ENCODE results near the gene MFSD12.
"Not testable (repeated sequence)": the region's sequence is repeated elsewhere in the genome, so short reads cannot be mapped to it uniquely, and the experiment has no call there.

Gene MFSD12

DNA sequence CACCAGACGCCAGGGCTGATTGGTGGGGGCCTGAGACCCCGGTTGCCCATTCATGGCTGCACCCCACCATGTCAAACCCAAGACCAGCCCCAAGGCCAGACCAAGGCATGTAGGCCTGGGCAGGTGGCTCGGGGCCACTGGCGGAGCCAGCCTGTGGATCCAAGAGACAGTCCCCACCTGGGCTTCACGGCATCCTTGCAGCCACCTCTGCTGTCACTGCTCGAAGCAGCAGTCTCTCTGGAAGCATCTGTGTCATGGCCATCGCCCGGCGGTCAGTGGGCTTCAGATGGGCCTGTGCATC, 22.2 kb downstream of the MFSD12 start:
- no peaks in the 10 kb centered on the region for H3K27me3 ChIP-seq (ENCODE audit: control insufficient read depth, insufficient read depth, low read length)
- H3K9me3 ChIP-seq (ENCODE audit: control insufficient read depth, insufficient read depth, low read depth, low read length), result no peaks in the 10 kb centered on the region
- peaks cover 75% of the 10 kb centered on the region for H3K36me3 ChIP-seq (ENCODE audit: control insufficient read depth, insufficient read depth, low read length)
- no peak overlapping the region for H3K4me3 ChIP-seq (ENCODE audit: low read depth, low read length)
- H3K27ac ChIP-seq (ENCODE audit: low read depth, low read length), result no peak overlapping the region
- H3K4me1 ChIP-seq (ENCODE audit: control insufficient read depth, insufficient read depth, low read length), result peaks cover 5% of the 10 kb centered on the region; the same call in 1 of the 2 replicates
- H3K9ac ChIP-seq (ENCODE audit: low read length), result no peak overlapping the region

DNA sequence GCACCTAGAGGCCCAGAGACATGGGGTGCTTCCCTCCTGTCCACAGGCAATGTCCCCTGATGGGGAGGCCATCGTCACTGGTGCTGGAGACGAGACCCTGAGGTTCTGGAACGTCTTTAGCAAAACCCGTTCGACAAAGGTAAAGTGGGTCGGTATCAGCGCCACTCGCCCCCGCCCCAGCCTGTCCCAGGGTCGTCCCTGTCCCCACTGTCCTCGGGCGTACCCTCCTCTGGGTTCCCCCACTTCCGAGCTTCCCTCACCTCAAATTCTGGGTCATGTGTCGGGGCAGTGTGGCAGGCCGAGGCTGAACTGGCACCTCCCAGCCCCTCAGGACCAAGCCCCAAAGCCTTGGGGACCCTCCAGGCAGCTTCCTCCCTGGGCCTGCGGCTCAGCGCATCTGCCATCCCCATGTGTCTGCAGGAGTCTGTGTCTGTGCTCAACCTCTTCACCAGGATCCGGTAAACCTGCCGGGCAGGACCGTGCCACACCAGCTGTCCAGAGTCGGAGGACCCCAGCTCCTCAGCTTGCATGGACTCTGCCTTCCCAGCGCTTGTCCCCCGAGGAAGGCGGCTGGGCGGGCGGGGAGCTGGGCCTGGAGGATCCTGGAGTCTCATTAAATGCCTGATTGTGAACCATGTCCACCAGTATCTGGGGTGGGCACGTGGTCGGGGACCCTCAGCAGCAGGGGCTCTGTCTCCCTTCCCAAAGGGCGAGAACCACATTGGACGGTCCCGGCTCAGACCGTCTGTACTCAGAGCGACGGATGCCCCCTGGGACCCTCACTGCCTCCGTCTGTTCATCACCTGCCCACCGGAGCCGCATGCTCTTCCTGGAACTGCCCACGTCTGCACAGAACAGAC, 22.8 kb downstream of the MFSD12 start:
- Histone ChIP-seq H3K4me1 (ENCODE audit: control insufficient read depth, insufficient read depth, low read length) (peaks cover 5% of the 10 kb centered on the region; the same call in 1 of the 2 replicates), H3K27me3 (ENCODE audit: control insufficient read depth, insufficient read depth, low read length) (no peaks in the 10 kb centered on the region), H3K9ac (ENCODE audit: low read length) (no peak overlapping the region), H3K27ac (ENCODE audit: low read depth, low read length) (no peak overlapping the region), H3K36me3 (ENCODE audit: control insufficient read depth, insufficient read depth, low read length) (peaks cover 72% of the 10 kb centered on the region), H3K9me3 (ENCODE audit: control insufficient read depth, insufficient read depth, low read depth, low read length) (no peaks in the 10 kb centered on the region), H3K4me3 (ENCODE audit: low read depth, low read length) (no peak overlapping the region)

DNA sequence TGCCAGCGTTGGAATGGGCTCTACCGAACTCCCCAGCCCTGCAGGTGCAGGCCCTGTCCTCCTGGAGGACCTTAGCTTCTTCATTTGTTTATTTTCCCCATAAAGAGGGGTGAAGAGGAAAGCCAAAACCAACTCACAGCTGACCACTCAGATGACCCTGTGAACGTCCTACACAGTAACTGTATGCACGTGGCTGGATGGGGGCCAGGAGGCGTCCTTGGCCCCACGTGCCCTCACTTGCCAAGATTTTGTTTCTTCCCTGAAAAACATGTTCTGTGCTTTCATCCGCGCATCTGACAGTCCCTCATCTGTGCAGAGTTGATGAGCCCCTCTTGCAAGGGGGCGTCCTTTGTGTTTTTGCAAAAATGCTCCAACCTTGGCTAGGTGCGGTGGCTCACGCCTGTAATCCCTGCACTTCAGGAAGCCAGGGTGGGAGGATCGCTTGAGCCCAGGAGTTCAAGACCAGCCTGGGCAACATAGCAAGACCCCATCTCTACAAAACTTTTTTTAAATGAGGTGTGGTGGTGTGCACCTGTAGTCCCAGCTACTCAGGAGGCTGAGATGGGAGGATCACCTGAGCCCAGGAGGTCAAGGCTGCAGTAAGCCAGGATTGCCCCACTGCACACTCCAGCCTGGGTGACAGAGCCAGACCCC, 23.7 kb downstream of the MFSD12 start:
- Histone ChIP-seq H3K27me3 (ENCODE audit: control insufficient read depth, insufficient read depth, low read length) (no peaks in the 10 kb centered on the region), H3K4me1 (ENCODE audit: control insufficient read depth, insufficient read depth, low read length) (peaks cover 2% of the 10 kb centered on the region; the same call in 1 of the 2 replicates), H3K9ac (ENCODE audit: low read length) (no peak overlapping the region), H3K27ac (ENCODE audit: low read depth, low read length) (no peak overlapping the region), H3K4me3 (ENCODE audit: low read depth, low read length) (no peak overlapping the region), H3K36me3 (ENCODE audit: control insufficient read depth, insufficient read depth, low read length) (peaks cover 73% of the 10 kb centered on the region), H3K9me3 (ENCODE audit: control insufficient read depth, insufficient read depth, low read depth, low read length) (no peaks in the 10 kb centered on the region)

DNA sequence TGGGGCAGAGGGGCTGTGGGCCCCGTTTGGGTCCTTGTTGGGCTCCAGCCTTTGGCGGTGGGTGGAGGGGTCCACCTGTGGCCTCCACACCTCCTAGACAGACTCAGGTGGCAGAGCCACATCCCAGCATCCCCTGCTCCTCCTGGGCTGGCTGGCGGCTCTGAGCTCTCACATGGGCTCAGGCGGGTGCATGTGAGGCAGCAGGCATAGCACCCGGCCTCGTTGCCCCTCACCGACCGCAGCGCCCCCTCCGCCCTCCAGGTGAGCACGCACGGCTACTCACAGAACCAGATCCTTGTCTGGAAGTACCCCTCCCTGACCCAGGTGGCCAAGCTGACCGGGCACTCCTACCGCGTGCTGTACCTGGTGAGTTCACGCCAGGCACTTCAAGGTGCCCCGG, 24.4 kb downstream of the MFSD12 start:
- no peaks in the 10 kb centered on the region for H3K9me3 ChIP-seq (ENCODE audit: control insufficient read depth, insufficient read depth, low read depth, low read length)
- peaks cover 74% of the 10 kb centered on the region for H3K36me3 ChIP-seq (ENCODE audit: control insufficient read depth, insufficient read depth, low read length)
- no peak overlapping the region for H3K4me3 ChIP-seq (ENCODE audit: low read depth, low read length)
- no peaks in the 10 kb centered on the region for H3K4me1 ChIP-seq (ENCODE audit: control insufficient read depth, insufficient read depth, low read length)
- no peaks in the 10 kb centered on the region for H3K27me3 ChIP-seq (ENCODE audit: control insufficient read depth, insufficient read depth, low read length)
- no peak overlapping the region for H3K27ac ChIP-seq (ENCODE audit: low read depth, low read length)
- H3K9ac ChIP-seq (ENCODE audit: low read length), result no peak overlapping the region

DNA sequence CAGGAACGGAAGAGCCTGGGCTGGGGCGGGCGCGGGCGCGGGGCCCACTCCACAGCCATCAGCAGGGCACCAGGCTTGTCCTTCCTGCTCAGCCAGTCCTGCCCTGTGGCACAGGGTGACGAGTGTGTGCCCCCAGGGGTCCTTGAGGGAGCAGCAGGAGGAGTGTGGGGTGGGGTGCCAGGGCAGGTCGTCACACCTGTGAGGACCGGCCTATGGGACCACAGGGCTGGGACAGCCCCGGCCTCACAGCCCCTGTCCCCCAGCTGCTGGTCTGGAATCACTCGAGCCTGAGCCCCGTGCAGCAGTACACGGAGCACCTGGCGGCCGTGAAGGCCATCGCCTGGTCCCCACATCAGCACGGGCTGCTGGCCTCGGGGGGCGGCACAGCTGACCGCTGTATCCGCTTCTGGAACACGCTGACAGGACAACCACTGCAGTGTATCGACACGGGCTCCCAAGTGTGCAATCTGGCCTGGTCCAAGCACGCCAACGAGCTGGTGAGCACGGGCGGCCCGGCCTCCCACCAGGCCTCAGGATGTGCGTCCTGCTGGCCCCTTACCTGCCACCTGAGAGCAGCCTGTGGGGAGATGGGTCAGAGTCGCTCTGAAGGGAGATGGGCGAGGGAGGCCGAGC, 25.1 kb downstream of the MFSD12 start:
- Histone ChIP-seq H3K36me3 (ENCODE audit: control insufficient read depth, insufficient read depth, low read length) (peaks cover 79% of the 10 kb centered on the region), H3K4me1 (ENCODE audit: control insufficient read depth, insufficient read depth, low read length) (no peaks in the 10 kb centered on the region), H3K9me3 (ENCODE audit: control insufficient read depth, insufficient read depth, low read depth, low read length) (no peaks in the 10 kb centered on the region), H3K4me3 (ENCODE audit: low read depth, low read length) (no peak overlapping the region), H3K9ac (ENCODE audit: low read length) (no peak overlapping the region), H3K27ac (ENCODE audit: low read depth, low read length) (no peak overlapping the region), H3K27me3 (ENCODE audit: control insufficient read depth, insufficient read depth, low read length) (no peaks in the 10 kb centered on the region)

DNA sequence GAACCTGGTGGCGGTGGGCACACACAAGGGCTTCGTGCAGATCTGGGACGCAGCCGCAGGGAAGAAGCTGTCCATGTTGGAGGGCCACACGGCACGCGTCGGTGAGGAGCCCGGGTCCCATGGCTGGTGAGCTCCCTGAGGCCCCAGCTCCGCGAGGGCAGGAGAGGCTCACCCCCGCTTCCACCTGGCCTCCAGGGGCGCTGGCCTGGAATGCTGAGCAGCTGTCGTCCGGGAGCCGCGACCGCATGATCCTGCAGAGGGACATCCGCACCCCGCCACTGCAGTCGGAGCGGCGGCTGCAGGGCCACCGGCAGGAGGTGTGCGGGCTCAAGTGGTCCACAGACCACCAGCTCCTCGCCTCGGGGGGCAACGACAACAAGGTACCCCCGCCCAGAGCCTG, 25.7 kb downstream of the MFSD12 start:
- Histone ChIP-seq H3K4me3 (ENCODE audit: low read depth, low read length) (no peak overlapping the region), H3K9ac (ENCODE audit: low read length) (no peak overlapping the region), H3K9me3 (ENCODE audit: control insufficient read depth, insufficient read depth, low read depth, low read length) (no peaks in the 10 kb centered on the region), H3K27me3 (ENCODE audit: control insufficient read depth, insufficient read depth, low read length) (no peaks in the 10 kb centered on the region), H3K4me1 (ENCODE audit: control insufficient read depth, insufficient read depth, low read length) (no peaks in the 10 kb centered on the region), H3K36me3 (ENCODE audit: control insufficient read depth, insufficient read depth, low read length) (peaks cover 82% of the 10 kb centered on the region), H3K27ac (ENCODE audit: low read depth, low read length) (no peak overlapping the region)

DNA sequence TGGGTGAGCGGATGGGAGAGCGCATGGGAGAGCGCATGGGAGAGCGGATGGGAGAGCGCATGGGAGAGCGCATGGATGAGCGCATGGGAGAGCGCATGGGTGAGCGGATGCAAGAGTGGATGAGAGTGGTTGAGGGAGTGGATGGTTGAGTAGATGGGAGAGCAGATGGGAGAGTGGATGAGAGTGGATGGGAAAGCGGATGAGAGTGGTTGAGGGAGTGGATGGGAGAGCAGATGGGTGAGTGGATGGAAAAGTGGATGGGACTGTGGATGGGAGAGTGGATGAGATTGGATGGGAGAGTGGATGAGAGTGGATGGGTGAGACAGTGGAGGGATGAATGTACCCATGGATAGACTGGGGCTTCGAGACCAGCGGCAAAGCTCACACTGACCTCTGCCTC, 27.0 kb downstream of the MFSD12 start:
- Histone ChIP-seq H3K4me3 (ENCODE audit: low read depth, low read length) (no peak overlapping the region), H3K9me3 (ENCODE audit: control insufficient read depth, insufficient read depth, low read depth, low read length) (no peaks in the 10 kb centered on the region), H3K9ac (ENCODE audit: low read length) (no peak overlapping the region), H3K27ac (ENCODE audit: low read depth, low read length) (no peak overlapping the region), H3K27me3 (ENCODE audit: control insufficient read depth, insufficient read depth, low read length) (no peaks in the 10 kb centered on the region), H3K4me1 (ENCODE audit: control insufficient read depth, insufficient read depth, low read length) (no peaks in the 10 kb centered on the region), H3K36me3 (ENCODE audit: control insufficient read depth, insufficient read depth, low read length) (peaks cover 77% of the 10 kb centered on the region)

DNA sequence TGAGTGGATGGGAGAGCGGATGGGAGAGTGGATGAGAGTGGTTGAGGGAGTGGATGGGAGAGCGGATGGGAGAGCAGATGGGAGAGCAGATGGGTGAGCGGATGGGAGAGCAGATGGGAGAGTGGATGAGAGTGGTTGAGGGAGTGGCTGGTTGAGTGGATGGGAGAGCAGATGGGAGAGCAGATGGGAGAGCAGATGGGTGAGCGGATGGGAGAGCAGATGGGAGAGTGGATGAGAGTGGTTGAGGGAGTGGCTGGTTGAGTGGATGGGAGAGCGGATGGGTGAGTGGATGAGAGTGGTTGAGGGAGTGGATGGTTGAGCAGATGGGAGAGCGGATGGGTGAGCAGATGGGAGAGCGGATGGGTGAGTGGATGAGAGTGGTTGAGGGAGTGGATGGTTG, 28.1 kb downstream of the MFSD12 start:
- peaks cover 75% of the 10 kb centered on the region for H3K36me3 ChIP-seq (ENCODE audit: control insufficient read depth, insufficient read depth, low read length)
- H3K27me3 ChIP-seq (ENCODE audit: control insufficient read depth, insufficient read depth, low read length); H3K27ac ChIP-seq (ENCODE audit: low read depth, low read length); H3K4me3 ChIP-seq (ENCODE audit: low read depth, low read length); H3K4me1 ChIP-seq (ENCODE audit: control insufficient read depth, insufficient read depth, low read length); H3K9ac ChIP-seq (ENCODE audit: low read length); H3K9me3 ChIP-seq (ENCODE audit: control insufficient read depth, insufficient read depth, low read depth, low read length): not testable (repeated sequence)

DNA sequence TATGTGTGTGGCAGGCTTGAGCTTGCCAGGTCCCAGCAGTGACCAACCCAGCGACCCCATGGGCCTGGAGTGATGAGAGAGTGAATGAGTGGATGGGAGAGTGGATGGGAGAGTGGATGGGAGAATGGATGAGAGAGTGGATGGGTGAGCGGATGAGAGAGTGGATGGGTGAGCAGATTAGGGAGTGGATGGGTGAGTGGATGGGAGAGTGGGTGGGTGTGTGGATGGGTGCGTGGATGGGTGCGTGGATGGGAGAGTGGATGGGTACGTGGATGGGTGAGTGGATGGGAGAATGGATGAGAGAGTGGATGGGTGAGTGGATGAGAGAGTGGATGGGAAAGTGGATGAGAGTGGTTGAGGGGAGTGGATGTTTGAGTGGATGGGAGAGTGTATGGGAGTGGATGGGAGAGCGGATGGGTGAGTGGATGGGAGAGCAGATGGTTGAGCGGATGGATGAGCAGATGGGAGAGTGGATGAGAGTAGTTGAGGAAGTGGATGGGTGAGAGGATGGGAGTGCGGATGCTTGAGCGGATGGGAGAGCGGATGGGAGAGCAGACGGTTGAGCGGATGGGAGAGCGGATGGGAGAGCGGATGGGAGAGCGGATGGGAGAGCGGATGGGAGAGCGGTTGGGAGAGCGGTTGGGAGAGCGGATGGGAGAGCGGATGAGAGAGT, 28.7 kb downstream of the MFSD12 start:
- Histone ChIP-seq H3K9me3 (ENCODE audit: control insufficient read depth, insufficient read depth, low read depth, low read length) (no peaks in the 10 kb centered on the region), H3K4me3 (ENCODE audit: low read depth, low read length) (no peak overlapping the region), H3K27ac (ENCODE audit: low read depth, low read length) (no peak overlapping the region), H3K27me3 (ENCODE audit: control insufficient read depth, insufficient read depth, low read length) (no peaks in the 10 kb centered on the region), H3K4me1 (ENCODE audit: control insufficient read depth, insufficient read depth, low read length) (no peaks in the 10 kb centered on the region), H3K36me3 (ENCODE audit: control insufficient read depth, insufficient read depth, low read length) (peaks cover 75% of the 10 kb centered on the region), H3K9ac (ENCODE audit: low read length) (no peak overlapping the region)

DNA sequence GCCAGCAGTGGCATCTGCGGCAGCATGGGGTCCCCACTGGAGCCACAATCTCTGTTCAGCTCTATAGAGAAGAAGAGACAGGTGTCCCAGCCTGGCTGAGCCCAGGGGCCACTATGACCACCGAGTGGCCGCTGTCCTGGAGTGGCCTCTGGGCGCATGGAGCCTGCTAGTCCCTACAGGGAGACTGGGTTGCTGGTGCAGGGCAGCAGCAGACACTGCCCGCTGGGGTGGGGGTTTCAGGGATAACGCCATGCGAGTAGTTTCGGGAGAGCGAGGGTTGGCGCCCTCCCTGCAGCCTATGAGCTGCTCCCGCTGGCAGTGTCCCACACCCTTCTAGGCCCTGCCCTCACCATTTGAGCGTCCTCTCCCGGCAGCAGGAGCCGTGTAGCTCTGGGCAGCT, 29.3 kb downstream of the MFSD12 start:
- no peaks in the 10 kb centered on the region for H3K4me1 ChIP-seq (ENCODE audit: control insufficient read depth, insufficient read depth, low read length)
- H3K4me3 ChIP-seq (ENCODE audit: low read depth, low read length), result no peak overlapping the region
- no peak overlapping the region for H3K9ac ChIP-seq (ENCODE audit: low read length)
- H3K27me3 ChIP-seq (ENCODE audit: control insufficient read depth, insufficient read depth, low read length), result no peaks in the 10 kb centered on the region
- H3K27ac ChIP-seq (ENCODE audit: low read depth, low read length), result no peak overlapping the region
- peaks cover 75% of the 10 kb centered on the region for H3K36me3 ChIP-seq (ENCODE audit: control insufficient read depth, insufficient read depth, low read length)
- H3K9me3 ChIP-seq (ENCODE audit: control insufficient read depth, insufficient read depth, low read depth, low read length), result no peaks in the 10 kb centered on the region

Data from HUES6 (cell line).